Stimulated activated CD4-positive, alpha-beta T cell treated with anti-CD3 and anti-CD28 coated beads, TNF-alpha, amount 100 ng/mL, for 48 hours (primary cell): Measurements from ENCODE around the gene USP30.
"Not testable (repeated sequence)": the region's sequence is repeated elsewhere in the genome, so short reads cannot be mapped to it uniquely, and the experiment has no call there.

Experiments
- DNase-seq, 3 donors: peaks; one replicate each; pipeline ENCODE4 v3.0.0-alpha.2; 2020; ENCODE audit warnings: low read depth in 3 of 3

The USP30 gene

DNA sequence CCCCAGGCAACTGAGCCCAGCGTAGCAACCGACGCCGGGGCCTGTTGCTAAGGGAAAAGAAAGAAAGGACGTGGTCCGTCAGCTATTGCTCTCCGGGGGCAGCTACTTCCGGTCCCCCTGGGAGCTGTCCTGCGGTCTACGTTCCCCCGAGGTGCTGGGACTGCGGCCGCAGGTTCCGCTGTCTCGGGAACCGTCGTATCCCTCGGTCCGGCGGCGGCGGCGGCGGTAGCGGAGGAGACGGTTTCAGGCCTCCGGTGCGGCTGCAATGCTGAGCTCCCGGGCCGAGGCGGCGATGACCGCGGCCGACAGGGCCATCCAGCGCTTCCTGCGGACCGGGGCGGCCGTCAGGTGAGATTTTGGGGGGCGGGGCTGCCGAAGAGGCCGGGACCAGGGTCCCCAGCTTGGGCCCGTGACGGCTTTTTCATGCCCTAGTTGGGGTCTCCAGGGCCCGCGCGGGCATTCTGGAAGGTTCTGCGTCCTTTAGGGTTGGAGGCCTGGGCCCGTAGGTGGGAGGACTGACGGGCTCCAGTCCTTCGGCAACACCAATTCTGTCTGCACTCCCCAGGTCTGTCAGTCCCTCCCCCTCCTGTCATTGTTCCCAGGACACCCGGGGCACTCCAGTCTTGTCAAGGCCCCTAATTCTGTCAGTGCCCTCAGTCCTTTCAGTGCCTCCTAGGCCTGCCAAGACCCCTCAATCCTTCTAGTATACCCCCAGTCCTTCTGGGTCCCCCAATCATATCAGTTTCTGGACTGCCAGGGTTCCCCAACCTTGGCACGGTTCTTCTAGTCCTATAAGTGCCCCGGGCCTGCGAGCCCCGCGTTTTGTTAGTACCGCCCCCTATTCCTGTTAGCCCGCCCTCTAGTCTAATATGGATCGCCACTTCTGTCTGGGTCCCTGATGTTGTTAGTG lies at the start of gene USP30:
Gene USP30, plus strand, starts transcription at position 163 of the 910 bp plus-strand sequence. Its CDS starts 103 bp downstream, at position 266.
- peak; percentile 75 to 80 (median 76) for DNase-seq

GRCh38 chr12:109004017-109004416 lies 48.4 kb upstream of the USP30 start:
- DNase-seq, result no peak

DNA sequence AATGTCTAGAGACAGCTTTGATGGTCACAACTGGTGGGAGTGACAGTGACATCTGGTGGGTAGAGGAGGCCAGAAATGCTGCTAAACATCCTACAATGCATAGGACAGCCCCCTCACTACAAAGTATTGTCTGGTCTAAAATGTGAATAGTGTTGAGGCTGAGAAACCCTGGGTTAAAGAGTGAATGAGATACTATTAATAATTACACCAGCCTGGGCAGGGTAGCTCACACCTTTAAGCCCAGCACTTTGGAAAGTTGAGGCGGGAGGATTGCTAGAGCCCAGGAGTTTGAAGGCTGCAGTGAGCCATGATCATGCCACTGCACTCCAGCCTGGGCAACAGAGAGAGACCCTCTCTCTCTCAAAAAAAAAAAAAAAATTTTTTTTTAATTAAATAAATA lies 42.6 kb upstream of the USP30 start:
- no peak for DNase-seq

DNA sequence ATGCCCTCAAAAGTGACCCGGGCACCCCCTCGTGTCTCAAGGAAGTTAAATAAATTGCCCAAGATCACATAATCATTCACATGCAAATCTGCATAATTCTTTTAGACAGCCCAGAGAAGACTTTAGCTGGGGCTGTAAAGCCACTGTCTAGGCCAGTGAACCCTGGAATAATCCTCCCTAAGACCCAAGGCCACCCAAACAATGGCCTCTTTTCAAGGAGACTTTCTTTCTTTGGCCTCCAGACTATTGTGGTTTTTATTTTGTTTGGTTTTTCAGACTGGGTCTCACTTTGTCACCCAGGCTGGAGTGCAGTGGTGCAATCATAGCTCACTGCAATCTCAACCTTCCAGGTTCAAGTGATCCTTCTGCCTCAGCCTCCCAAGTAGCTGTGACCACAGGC lies 42.1 kb upstream of the USP30 start:
- DNase-seq, result no peak

- DNase-seq, result no peak
Observed at GRCh38 chr12:109014984-109015765, 37.2 kb upstream of the USP30 start.

- DNase-seq, result no peak
Observed at GRCh38 chr12:109016016-109016415, 36.4 kb upstream of the USP30 start.

- DNase-seq, result no peak
Observed at GRCh38 chr12:109016978-109017377, 35.4 kb upstream of the USP30 start.

DNA sequence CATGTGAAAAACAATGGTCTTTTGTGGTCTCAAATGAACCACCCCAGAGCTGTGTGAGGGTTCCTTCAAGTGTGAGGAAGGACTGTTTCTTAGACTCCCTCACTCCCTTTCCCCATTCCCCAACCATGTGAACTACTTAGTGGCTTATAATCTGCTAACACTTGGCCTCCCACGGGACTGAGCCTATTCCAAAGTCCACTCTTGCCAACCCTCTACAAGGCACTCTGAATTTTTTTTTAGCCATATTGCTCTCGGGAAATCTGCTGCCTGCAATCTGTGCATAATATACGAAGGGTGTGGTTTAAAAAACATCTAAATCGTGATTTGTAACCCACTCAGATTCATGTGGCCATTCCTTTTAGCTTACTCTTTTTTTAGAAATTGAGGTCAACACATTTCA lies 34.1 kb upstream of the USP30 start:
- DNase-seq, result no peak

DNA sequence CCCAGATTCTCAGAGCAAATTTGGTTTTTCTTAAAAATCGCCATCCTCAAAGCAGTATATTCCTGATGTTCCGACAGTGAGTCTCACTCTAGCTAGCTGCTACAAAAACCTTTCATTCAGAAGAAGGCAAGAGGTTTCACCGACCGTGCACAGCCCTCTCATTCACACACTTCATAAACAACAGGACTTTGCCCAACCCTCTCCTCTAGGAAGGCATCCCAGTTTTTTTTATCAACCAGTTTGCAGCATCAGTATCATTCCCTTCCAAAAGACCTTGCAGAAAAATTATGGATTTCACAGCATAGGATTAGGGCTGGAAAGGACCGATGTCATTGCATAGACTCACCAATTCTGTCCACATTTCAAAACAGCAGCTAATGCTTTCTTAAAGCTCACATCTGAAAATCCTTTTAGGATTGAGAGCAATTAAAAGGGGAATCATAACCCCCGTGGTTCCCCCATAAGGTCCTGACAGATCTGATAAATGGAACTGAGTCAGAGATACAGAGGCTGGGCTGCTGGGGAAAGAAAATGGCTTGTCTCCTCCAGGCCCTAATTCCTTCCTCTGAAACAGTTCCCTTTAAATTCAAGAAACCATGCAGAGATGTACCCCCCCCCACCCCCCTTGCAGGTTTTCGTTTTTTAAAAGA lies 32.1 kb upstream of the USP30 start:
- no peak for DNase-seq

- DNase-seq, result peak; percentile 5 to 9 (median 8)
Observed at GRCh38 chr12:109020796-109021380, 31.5 kb upstream of the USP30 start, which contains the start of gene SVOP. Gene SVOP, minus strand, starts transcription at chr12:109021068. Its CDS starts 200 bp downstream, at chr12:109020868.

- no peak for DNase-seq
Observed at GRCh38 chr12:109027767-109028166, 24.6 kb upstream of the USP30 start.

DNA sequence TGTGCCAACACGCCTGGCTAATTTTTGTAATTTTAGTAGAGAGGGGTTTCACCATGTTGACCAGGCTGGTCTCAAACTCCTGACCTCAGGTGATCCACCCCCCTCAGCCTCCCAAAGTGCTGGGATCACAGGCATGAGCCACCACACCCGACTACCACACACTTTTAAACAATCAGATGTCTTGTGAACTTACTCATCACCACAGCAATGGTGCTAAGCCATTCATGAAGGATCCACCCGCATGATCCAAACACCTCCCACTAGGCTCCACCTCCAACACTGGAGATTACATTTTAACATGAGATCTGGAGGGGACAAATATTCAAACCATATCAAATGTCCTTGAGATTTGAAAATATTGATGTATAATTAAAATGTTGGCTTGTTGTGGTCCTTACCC lies 23.8 kb upstream of the USP30 start:
- DNase-seq, result not testable (repeated sequence)

- no peak for DNase-seq
Observed at GRCh38 chr12:109029411-109029810, 23.0 kb upstream of the USP30 start.

DNA sequence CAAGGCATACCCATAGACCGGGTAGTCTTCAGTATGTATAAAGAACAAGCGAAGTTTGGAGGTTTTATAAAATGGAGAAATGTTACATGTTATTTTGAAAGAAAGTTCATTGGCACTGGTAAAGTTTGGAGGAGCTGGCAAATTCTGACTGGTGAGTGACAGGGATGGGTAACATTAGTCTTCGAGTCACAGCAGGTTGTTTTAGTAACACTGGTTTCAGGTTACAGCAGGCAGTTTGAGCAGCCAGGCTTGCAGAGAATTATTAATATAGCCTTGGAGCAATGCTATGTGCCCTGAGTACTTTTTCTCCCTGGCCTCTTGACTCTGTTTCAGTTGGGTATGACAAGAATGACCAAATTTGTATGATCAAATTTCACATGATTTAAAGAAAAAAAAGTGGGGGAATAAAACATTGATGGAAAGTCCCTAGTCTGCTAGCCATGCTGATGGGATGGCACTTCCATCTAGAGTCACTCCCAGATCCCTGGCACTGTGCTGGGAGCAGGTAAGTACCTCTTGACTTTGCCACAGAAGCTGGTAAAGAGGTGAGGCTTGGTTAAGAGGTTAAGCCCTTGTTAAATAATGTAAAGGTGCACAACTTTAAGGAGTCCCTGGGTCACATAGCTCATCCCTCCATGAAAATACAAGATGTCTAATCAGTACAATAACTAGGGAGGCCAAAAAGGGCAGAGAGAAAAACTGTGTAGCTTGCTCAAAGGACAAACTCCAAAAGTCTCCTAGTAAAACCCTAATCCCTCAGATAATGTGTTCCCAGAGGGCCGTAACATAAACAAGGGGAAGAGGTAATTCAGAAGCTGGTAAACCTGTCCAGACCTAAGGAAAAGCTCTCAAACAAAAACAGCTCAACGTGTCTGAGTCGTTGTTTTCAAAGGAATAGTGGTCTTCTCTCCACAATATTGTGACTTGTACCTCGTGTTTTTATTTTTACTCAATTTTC lies 18.9 kb upstream of the USP30 start:
- no peak for DNase-seq

DNA sequence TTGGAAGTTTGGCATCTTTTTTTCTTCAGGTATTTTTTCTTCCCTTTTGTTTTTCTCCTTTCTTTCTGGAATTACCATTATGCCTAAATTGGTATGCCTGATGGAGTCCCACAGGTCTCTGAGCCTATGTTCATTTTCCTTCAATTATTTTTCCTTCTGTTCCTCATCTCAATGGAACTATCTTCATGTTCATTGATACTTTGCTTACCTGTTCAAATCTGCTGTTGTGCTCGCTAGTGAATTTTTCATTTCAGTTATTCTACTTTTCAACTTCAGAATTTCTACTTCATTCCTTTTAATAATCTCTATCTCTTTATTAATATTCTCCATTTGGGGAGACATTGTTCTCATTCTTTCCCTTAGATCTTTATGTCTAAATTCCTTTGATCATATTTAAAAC lies 15.4 kb upstream of the USP30 start:
- DNase-seq, result no peak

DNA sequence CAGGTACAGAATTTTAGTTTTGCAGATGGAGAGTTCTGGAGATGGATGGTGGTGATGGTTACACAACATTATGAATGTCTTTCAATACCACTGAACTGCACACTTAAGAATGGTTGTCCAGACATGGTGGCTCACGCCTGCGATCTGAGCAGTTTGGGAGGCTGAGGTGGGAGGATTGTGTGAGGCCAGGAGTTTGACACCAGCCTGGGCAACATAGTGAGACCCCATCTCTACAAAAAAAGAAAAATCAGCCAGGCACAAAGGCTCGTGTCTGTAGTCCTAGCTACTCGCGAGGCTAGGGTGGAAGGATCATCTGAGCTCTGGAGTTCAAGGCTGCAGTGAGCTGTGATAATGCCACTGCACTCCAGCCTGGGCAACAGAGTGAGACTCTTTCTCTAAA lies 8.1 kb upstream of the USP30 start:
- no peak for DNase-seq

DNA sequence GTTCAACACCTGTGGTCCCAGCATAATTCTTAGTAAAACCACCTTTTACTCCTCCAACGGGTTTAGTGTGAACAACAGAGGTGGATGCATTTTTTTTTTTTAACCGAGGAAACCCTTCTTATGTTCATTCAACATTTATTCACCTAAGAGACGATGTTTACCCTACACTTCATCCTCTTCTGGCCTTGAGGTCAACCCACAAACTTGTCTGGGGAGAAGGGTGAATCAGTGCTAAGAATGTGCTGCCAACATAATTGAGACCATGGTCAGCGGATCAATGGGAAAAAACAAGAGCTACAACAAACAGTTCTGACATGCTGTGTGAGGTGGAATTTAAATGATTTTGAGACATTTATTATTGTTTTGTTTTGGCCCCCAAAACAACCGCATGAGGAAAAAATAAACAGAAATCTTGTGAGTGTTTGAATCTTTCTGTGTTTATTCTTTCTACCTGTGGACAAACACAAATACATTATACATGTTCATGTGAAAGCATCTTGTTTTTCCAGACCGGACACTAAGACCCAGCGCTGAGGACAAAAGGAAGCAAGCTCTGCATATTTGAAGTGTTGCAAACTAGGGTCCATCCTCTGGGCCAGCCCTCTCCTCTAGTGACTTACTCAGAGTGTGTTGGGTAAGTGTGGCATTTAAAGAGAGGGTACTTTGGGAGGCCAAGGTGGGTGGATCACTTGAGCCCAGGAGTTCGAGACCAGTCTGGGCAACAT lies 5.1 kb upstream of the USP30 start:
- DNase-seq, result no peak

DNA sequence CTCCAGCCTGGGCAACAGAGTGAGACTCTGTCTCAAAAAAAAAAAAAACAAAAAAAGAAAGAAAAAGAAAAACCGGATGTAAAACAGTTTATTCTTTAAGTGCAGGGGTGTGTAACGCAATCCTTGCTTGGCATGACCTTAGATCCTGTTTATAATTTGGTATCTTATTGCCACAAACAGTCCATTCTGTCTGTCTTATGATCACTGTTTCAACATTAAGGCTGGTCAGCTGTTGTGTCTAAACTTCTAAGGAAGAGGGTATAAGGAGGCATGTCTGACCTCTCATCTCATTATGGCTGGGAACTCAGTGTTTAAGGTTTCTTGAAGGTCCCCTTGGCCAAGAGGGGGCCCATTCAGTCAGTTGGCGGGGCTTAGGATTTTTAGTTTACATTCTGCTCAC lies 3.7 kb upstream of the USP30 start:
- not testable (repeated sequence) for DNase-seq

GRCh38 chr12:109049794-109050193 lies 2.6 kb upstream of the USP30 start:
- not testable (repeated sequence) for DNase-seq

- DNase-seq, result no peak
Observed at GRCh38 chr12:109052097-109052413, 321 bp upstream of the USP30 start.
